Astrocyte (in vitro differentiated cells and primary cell): Measurements from ENCODE around the gene ATP5MC3. TPM values are rescaled to one million over a fixed set of nuclear protein-coding genes. Genes with fewer than 3 reads are reported as not detected.

Experiments
- DNase-seq: peaks from one replicate; pipeline ENCODE4 v3.0.0-alpha.2; 2010; ENCODE audit warnings: low read depth
- FAIRE-seq: peaks from 2 replicates; lab custom pipeline; 2011; peaks lifted over from hg19 to GRCh38; lab: Jason Lieb, UNC
- H2AFZ ChIP-seq: 2 replicates; pipeline ENCODE4 v1.6.0; 2012; ENCODE audit warnings: low read depth, low read length, inconsistent platforms
- H3K27ac ChIP-seq: 2 replicates; pipeline ENCODE4 v1.5.1; 2011; ENCODE audit warnings: low read depth, low read length, inconsistent platforms
- H3K27me3 ChIP-seq: 2 replicates; pipeline ENCODE4 v1.6.0; 2011; ENCODE audit warnings: low read length, inconsistent platforms; ENCODE audit not compliant: insufficient read depth
- H3K36me3 ChIP-seq: 2 replicates; pipeline ENCODE4 v1.5.1; 2011; ENCODE audit warnings: low read length, inconsistent platforms; ENCODE audit not compliant: insufficient read depth
- H3K4me1 ChIP-seq: 2 replicates; pipeline ENCODE4 v1.5.1; 2011; ENCODE audit warnings: low read length, inconsistent platforms; ENCODE audit not compliant: insufficient read depth
- H3K4me2 ChIP-seq: 2 replicates; pipeline ENCODE4 v1.6.0; 2012; ENCODE audit warnings: low read length, inconsistent platforms
- H3K4me3 ChIP-seq: 2 replicates; pipeline ENCODE4 v1.5.1; 2011; ENCODE audit warnings: low read depth, mild to moderate bottlenecking, low read length, inconsistent platforms; ENCODE audit not compliant: insufficient read depth
- H3K79me2 ChIP-seq: 2 replicates; pipeline ENCODE4 v1.6.0; 2012; ENCODE audit warnings: mild to moderate bottlenecking, low read length, inconsistent platforms; ENCODE audit not compliant: insufficient read depth
- H3K9ac ChIP-seq: 2 replicates; pipeline ENCODE4 v1.6.0; 2012; ENCODE audit warnings: mild to moderate bottlenecking, low read length, inconsistent platforms
- H3K9me3 ChIP-seq: 2 replicates; pipeline ENCODE4 v1.5.1; 2012; ENCODE audit warnings: low read depth, mild to moderate bottlenecking, low read length, inconsistent platforms; ENCODE audit not compliant: insufficient read depth
- H4K20me1 ChIP-seq: 2 replicates; pipeline ENCODE4 v1.6.0; 2012; ENCODE audit warnings: low read length, inconsistent platforms; ENCODE audit not compliant: insufficient read depth
- H3K27ac Mint-ChIP-seq: one replicate; pipeline ENCODE4 v1.8.0; 2021; ENCODE audit warnings: mild to moderate bottlenecking, mixed read lengths; ENCODE audit not compliant: unreplicated experiment
- H3K27me3 Mint-ChIP-seq: one replicate; pipeline ENCODE4 v1.8.0; 2021; ENCODE audit warnings: low read depth, mixed read lengths; ENCODE audit not compliant: unreplicated experiment
- H3K36me3 Mint-ChIP-seq: one replicate; pipeline ENCODE4 v1.8.0; 2021; ENCODE audit warnings: low read depth, mixed read lengths; ENCODE audit not compliant: unreplicated experiment
- H3K4me1 Mint-ChIP-seq: one replicate; pipeline ENCODE4 v1.8.0; 2021; ENCODE audit warnings: low read depth, mixed read lengths; ENCODE audit not compliant: unreplicated experiment
- H3K4me3 Mint-ChIP-seq: one replicate; pipeline ENCODE4 v1.8.0; 2021; ENCODE audit warnings: mild to moderate bottlenecking, moderate library complexity, mixed read lengths; ENCODE audit not compliant: unreplicated experiment
- H3K9me3 Mint-ChIP-seq: one replicate; pipeline ENCODE4 v1.8.0; 2021; ENCODE audit warnings: mild to moderate bottlenecking, mixed read lengths; ENCODE audit not compliant: unreplicated experiment
- EZH2 ChIP-seq: IDR thresholded peaks from 2 replicates; pipeline ENCODE4 v1.6.1; 2012; ENCODE audit warnings: mild to moderate bottlenecking, low read length, inconsistent platforms; ENCODE audit not compliant: insufficient read depth
- total RNA-seq: library from RNA; stranded (reverse); gene quantifications from 2 replicates; pipeline ENCODE4 v1.2.1, GENCODE V29; 2021
- TF ChIP-seq, protein P1 (sequence below): IDR thresholded peaks from 2 replicates; pipeline ENCODE4 v1.5.1; 2011; ENCODE audit warnings: low read depth, mild to moderate bottlenecking, inconsistent platforms, low read length, moderate library complexity; ENCODE audit not compliant: insufficient read depth

Gene ATP5MC3
- total RNA-seq, 1 donor from 2014 or later: 289 TPM

DNA sequence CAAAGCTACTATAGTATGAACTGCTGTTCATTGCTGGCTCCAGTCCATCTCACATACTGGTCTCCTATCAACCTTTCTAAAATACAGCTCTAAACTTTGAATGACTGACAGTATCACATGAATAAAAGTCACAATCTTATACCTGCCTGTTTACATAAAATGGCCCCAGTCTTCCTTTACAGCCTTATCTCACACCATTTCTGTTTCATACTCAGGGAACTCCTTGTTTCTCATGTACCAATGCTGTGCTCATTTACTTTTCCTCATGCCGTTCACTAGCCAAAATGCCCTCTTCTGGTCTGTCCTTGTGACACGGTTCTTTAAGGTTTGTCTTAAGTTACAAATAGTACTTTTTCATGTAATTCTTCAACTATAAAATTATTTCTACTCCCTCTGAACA is 6.2 kb downstream of the ATP5MC3 start:
- H3K4me3 Mint-ChIP-seq: no peak overlapping the region
- no peaks in the 10 kb centered on the region for H3K27me3 Mint-ChIP-seq
- H3K4me2 ChIP-seq: no peak overlapping the region
- FAIRE-seq: no peak
- H3K27ac ChIP-seq: no peak overlapping the region
- H3K9me3 ChIP-seq: no peaks in the 10 kb centered on the region
- peaks cover 34% of the 10 kb centered on the region for H3K36me3 ChIP-seq
- H3K79me2 ChIP-seq: peaks cover 20% of the 10 kb centered on the region
- H3K4me1 Mint-ChIP-seq: peaks cover 2% of the 10 kb centered on the region
- no peak overlapping the region for H3K27ac Mint-ChIP-seq
- H3K9me3 Mint-ChIP-seq: no peaks in the 10 kb centered on the region
- H3K4me3 ChIP-seq: no peak overlapping the region
- peaks cover 30% of the 10 kb centered on the region for H4K20me1 ChIP-seq
- no peaks in the 10 kb centered on the region for H3K27me3 ChIP-seq
- TF ChIP-seq, protein P1, sequence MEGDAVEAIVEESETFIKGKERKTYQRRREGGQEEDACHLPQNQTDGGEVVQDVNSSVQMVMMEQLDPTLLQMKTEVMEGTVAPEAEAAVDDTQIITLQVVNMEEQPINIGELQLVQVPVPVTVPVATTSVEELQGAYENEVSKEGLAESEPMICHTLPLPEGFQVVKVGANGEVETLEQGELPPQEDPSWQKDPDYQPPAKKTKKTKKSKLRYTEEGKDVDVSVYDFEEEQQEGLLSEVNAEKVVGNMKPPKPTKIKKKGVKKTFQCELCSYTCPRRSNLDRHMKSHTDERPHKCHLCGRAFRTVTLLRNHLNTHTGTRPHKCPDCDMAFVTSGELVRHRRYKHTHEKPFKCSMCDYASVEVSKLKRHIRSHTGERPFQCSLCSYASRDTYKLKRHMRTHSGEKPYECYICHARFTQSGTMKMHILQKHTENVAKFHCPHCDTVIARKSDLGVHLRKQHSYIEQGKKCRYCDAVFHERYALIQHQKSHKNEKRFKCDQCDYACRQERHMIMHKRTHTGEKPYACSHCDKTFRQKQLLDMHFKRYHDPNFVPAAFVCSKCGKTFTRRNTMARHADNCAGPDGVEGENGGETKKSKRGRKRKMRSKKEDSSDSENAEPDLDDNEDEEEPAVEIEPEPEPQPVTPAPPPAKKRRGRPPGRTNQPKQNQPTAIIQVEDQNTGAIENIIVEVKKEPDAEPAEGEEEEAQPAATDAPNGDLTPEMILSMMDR: no peak
- no peak for TF ChIP-seq EZH2
- no peak overlapping the region for H3K9ac ChIP-seq
- no peak overlapping the region for H2AFZ ChIP-seq
- peaks cover 12% of the 10 kb centered on the region for H3K4me1 ChIP-seq
- no peak for DNase-seq
- peaks cover 4% of the 10 kb centered on the region for H3K36me3 Mint-ChIP-seq

DNA sequence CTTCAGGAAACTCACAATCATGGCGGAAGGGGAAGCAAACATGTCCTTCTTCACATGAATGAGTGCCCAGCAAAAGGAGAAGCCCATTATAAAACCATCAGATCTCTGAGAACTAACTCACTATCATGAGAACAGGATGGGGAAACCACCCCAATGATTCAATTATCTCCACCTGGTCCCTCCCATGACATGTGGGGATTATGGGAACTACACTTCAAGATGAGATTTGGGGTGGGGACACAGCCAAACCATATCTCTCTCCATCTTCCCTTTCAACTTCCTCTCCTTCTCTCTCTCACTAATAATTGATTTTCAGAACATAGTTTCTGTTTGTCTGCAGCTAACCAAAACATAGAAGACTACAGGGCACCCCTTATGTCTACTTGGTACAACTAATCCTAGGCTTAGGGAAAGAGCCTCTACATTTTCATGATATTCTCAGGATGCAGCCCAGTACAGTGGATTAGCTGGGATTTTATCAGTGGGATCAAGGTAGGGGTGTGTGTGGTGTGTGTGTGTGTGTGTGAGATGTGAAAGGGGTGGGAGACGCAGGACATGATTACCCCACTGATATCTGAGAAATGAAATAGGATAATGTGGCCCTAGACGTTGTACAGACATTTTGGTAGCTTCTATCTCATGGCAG is 10.7 kb downstream of the ATP5MC3 start:
- no peak for TF ChIP-seq EZH2
- TF ChIP-seq, protein P1: no peak
- Histone ChIP-seq H3K4me1 (peaks cover 6% of the 10 kb centered on the region), H3K9me3 (no peaks in the 10 kb centered on the region), H3K4me2 (no peak overlapping the region), H3K79me2 (peaks cover 22% of the 10 kb centered on the region), H4K20me1 (peaks cover 21% of the 10 kb centered on the region), H3K4me3 (no peak overlapping the region), H3K27me3 (no peaks in the 10 kb centered on the region), H2AFZ (no peak overlapping the region), H3K9ac (no peak overlapping the region), H3K27ac (no peak overlapping the region), H3K36me3 (no peaks in the 10 kb centered on the region)
- no peaks in the 10 kb centered on the region for H3K27me3 Mint-ChIP-seq
- DNase-seq (no peak), FAIRE-seq (no peak)
- H3K4me3 Mint-ChIP-seq: no peak overlapping the region
- no peaks in the 10 kb centered on the region for H3K9me3 Mint-ChIP-seq
- H3K27ac Mint-ChIP-seq: no peak overlapping the region
- H3K4me1 Mint-ChIP-seq: no peaks in the 10 kb centered on the region
- peaks cover 3% of the 10 kb centered on the region for H3K36me3 Mint-ChIP-seq

DNA sequence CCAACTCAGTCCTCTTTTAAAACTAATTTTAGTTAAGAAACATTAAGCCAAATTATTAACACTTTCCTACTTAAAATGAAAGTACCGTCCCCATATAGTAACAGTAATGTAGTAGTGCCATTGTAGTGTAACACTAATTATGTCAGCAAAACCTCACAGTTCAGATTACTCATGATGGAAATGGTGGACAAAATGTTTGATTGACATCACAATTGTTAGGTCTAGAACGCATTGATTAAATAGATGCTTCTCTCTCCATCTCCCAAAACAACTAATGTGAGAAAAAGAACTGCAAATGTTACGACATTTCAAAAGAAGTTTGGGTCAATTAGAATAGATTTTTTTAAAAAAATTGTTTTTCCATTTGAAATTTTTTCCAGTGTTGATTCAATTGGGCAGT is 12.3 kb downstream of the ATP5MC3 start:
- H3K79me2 ChIP-seq: peaks cover 38% of the 10 kb centered on the region
- no peak for TF ChIP-seq EZH2
- TF ChIP-seq, protein P1: no peak
- no peaks in the 10 kb centered on the region for H3K4me1 Mint-ChIP-seq
- H3K9me3 ChIP-seq: no peaks in the 10 kb centered on the region
- H3K27ac Mint-ChIP-seq: no peak overlapping the region
- peak overlapping the region; percentile 100 for H3K4me3 Mint-ChIP-seq
- no peaks in the 10 kb centered on the region for H3K27me3 Mint-ChIP-seq
- no peak overlapping the region for H2AFZ ChIP-seq
- no peaks in the 10 kb centered on the region for H3K36me3 ChIP-seq
- FAIRE-seq (peak; percentile 56), DNase-seq (no peak)
- peaks cover 30% of the 10 kb centered on the region for H4K20me1 ChIP-seq
- peak overlapping the region; percentile 90 for H3K4me2 ChIP-seq
- H3K27me3 ChIP-seq: no peaks in the 10 kb centered on the region
- peaks cover 3% of the 10 kb centered on the region for H3K36me3 Mint-ChIP-seq
- no peaks in the 10 kb centered on the region for H3K9me3 Mint-ChIP-seq
- peaks cover 7% of the 10 kb centered on the region for H3K4me1 ChIP-seq
- H3K27ac ChIP-seq: no peak overlapping the region
- H3K9ac ChIP-seq: peak overlapping the region; percentile 100
- peak overlapping the region; percentile 88 for H3K4me3 ChIP-seq
